HL-60 (cell line): ENCODE measurements around the gene TTC21A.

ENCODE experiments used
- GABPA ChIP-seq: IDR thresholded peaks from 2 replicates; pipeline ENCODE4 v1.6.1; 2012; ENCODE audit warnings: low read depth
- POLR2AphosphoS5 ChIP-seq: IDR thresholded peaks from 2 replicates; pipeline ENCODE4 v1.6.1; 2012; ENCODE audit warnings: low read depth
- SPI1 ChIP-seq: IDR thresholded peaks from 2 replicates; pipeline ENCODE4 v1.6.1; 2012; ENCODE audit warnings: low read depth, mild to moderate bottlenecking, borderline replicate concordance
- TF ChIP-seq, protein P1 (sequence below): IDR thresholded peaks from one replicate; pipeline ENCODE4 v1.5.1; 2011; ENCODE audit warnings: low read length, control low read depth, inconsistent platforms; ENCODE audit not compliant: insufficient read depth
- TF ChIP-seq, protein P2 (sequence below): IDR thresholded peaks from 2 replicates; pipeline ENCODE4 v1.6.1; 2012; ENCODE audit warnings: low read depth; ENCODE audit not compliant: insufficient replicate concordance

DNA sequence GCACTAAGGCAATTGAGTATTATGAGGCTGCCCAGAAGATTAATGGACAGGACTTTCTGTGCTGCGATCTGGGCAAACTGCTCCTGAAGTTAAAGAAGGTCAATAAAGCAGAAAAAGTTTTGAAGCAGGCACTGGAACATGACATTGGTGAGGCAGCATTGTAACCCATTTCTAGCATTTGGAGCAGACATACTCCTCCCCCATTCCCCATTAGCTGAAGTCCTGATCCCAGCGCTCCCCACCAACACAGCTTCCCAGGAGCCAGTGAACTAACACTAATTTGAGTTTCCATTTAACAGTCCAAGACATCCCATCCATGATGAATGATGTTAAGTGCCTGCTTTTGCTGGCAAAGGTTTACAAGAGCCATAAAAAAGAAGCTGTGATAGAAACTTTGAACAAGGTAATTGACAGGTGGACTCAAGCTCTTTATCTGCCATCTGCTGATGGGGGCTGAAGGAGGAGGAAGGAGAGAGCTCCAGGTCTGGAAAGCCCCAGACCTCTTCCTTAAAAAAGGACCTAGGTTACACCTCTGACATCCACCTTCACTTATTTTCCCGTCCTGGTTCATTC is 23.3 kb downstream of the TTC21A start:
- TF ChIP-seq, protein P1, sequence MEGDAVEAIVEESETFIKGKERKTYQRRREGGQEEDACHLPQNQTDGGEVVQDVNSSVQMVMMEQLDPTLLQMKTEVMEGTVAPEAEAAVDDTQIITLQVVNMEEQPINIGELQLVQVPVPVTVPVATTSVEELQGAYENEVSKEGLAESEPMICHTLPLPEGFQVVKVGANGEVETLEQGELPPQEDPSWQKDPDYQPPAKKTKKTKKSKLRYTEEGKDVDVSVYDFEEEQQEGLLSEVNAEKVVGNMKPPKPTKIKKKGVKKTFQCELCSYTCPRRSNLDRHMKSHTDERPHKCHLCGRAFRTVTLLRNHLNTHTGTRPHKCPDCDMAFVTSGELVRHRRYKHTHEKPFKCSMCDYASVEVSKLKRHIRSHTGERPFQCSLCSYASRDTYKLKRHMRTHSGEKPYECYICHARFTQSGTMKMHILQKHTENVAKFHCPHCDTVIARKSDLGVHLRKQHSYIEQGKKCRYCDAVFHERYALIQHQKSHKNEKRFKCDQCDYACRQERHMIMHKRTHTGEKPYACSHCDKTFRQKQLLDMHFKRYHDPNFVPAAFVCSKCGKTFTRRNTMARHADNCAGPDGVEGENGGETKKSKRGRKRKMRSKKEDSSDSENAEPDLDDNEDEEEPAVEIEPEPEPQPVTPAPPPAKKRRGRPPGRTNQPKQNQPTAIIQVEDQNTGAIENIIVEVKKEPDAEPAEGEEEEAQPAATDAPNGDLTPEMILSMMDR: no peak
- TF ChIP-seq, protein P2, sequence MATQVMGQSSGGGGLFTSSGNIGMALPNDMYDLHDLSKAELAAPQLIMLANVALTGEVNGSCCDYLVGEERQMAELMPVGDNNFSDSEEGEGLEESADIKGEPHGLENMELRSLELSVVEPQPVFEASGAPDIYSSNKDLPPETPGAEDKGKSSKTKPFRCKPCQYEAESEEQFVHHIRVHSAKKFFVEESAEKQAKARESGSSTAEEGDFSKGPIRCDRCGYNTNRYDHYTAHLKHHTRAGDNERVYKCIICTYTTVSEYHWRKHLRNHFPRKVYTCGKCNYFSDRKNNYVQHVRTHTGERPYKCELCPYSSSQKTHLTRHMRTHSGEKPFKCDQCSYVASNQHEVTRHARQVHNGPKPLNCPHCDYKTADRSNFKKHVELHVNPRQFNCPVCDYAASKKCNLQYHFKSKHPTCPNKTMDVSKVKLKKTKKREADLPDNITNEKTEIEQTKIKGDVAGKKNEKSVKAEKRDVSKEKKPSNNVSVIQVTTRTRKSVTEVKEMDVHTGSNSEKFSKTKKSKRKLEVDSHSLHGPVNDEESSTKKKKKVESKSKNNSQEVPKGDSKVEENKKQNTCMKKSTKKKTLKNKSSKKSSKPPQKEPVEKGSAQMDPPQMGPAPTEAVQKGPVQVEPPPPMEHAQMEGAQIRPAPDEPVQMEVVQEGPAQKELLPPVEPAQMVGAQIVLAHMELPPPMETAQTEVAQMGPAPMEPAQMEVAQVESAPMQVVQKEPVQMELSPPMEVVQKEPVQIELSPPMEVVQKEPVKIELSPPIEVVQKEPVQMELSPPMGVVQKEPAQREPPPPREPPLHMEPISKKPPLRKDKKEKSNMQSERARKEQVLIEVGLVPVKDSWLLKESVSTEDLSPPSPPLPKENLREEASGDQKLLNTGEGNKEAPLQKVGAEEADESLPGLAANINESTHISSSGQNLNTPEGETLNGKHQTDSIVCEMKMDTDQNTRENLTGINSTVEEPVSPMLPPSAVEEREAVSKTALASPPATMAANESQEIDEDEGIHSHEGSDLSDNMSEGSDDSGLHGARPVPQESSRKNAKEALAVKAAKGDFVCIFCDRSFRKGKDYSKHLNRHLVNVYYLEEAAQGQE: no peak
- TF ChIP-seq GABPA (no peak), POLR2AphosphoS5 (no peak), SPI1 (no peak)
